ENCODE results near the gene TMED1. TPM values are rescaled to one million over a fixed set of nuclear protein-coding genes. Genes with fewer than 3 reads are reported as not detected.

Gene TMED1
- polyA plus RNA-seq, 1 donor from 2014 or later: 20.2 TPM

GRCh38 chr19:10815007-10815536 is 20.9 kb downstream of the TMED1 start:
- TF ChIP-seq POLR2AphosphoS5 (IDR thresholded peaks at IDR 0.05) (no peak), SMC3 (conservative IDR thresholded peaks at IDR 0.05; ENCODE audit: poor library complexity) (no peak), RAD21 (conservative IDR thresholded peaks at IDR 0.05) (no peak), EP300 (conservative IDR thresholded peaks at IDR 0.05; ENCODE audit: poor library complexity, severe bottlenecking) (no peak), REST (IDR thresholded peaks at IDR 0.05; ENCODE audit: borderline replicate concordance) (no peak), TAF1 (IDR thresholded peaks at IDR 0.05; ENCODE audit: low read depth) (no peak), EZH2 (IDR thresholded peaks at IDR 0.05; ENCODE audit: borderline replicate concordance, insufficient read depth, low read length, poor library complexity, severe bottlenecking) (no peak), MXI1 (conservative IDR thresholded peaks at IDR 0.05; ENCODE audit: poor library complexity, severe bottlenecking) (no peak), CTCF (IDR thresholded peaks at IDR 0.05; ENCODE audit: poor library complexity, severe bottlenecking) (no peak)
- no peak overlapping the region for H2AFZ ChIP-seq (ENCODE audit: low read depth, low read length)
- no peak overlapping the region for H3K4me2 ChIP-seq (ENCODE audit: low read length)
- no peaks in the 10 kb centered on the region for H3K27me3 ChIP-seq (ENCODE audit: insufficient read depth, low read depth, low read length)
- H4K20me1 ChIP-seq (ENCODE audit: insufficient read depth): no peaks in the 10 kb centered on the region
- no peak overlapping the region for H3K4me3 ChIP-seq (ENCODE audit: low read length)
- no peaks in the 10 kb centered on the region for H3K79me2 ChIP-seq (replicated peaks; ENCODE audit: insufficient read depth, low read length)
- H3K27ac ChIP-seq (ENCODE audit: low read length): no peak overlapping the region
- H3K9me3 ChIP-seq (ENCODE audit: low read length): no peaks in the 10 kb centered on the region
- H3K9me2 ChIP-seq (ENCODE audit: insufficient read depth, low read length): no peaks in the 10 kb centered on the region
- peaks cover 5% of the 10 kb centered on the region for H3K36me3 ChIP-seq (ENCODE audit: insufficient read depth, low read length)
- H3F3A ChIP-seq (ENCODE audit: insufficient read depth, low read length, poor library complexity, severe bottlenecking): no peaks in the 10 kb centered on the region
- H3K9ac ChIP-seq (ENCODE audit: low read length): no peak overlapping the region

- H2AFZ ChIP-seq (ENCODE audit: low read depth, low read length): no peak overlapping the region
- peaks cover 5% of the 10 kb centered on the region for H3K36me3 ChIP-seq (ENCODE audit: insufficient read depth, low read length)
- TF ChIP-seq EP300 (conservative IDR thresholded peaks at IDR 0.05; ENCODE audit: poor library complexity, severe bottlenecking) (no peak), CTCF (IDR thresholded peaks at IDR 0.05; ENCODE audit: poor library complexity, severe bottlenecking) (no peak), MXI1 (conservative IDR thresholded peaks at IDR 0.05; ENCODE audit: poor library complexity, severe bottlenecking) (no peak), POLR2AphosphoS5 (IDR thresholded peaks at IDR 0.05) (no peak), EZH2 (IDR thresholded peaks at IDR 0.05; ENCODE audit: borderline replicate concordance, insufficient read depth, low read length, poor library complexity, severe bottlenecking) (no peak), TAF1 (IDR thresholded peaks at IDR 0.05; ENCODE audit: low read depth) (no peak), SMC3 (conservative IDR thresholded peaks at IDR 0.05; ENCODE audit: poor library complexity) (no peak), REST (IDR thresholded peaks at IDR 0.05; ENCODE audit: borderline replicate concordance) (no peak), RAD21 (conservative IDR thresholded peaks at IDR 0.05) (no peak)
- no peak overlapping the region for H3K4me2 ChIP-seq (ENCODE audit: low read length)
- no peak overlapping the region for H3K27ac ChIP-seq (ENCODE audit: low read length)
- no peak overlapping the region for H3K9ac ChIP-seq (ENCODE audit: low read length)
- H3K9me2 ChIP-seq (ENCODE audit: insufficient read depth, low read length): no peaks in the 10 kb centered on the region
- no peaks in the 10 kb centered on the region for H4K20me1 ChIP-seq (ENCODE audit: insufficient read depth)
- no peaks in the 10 kb centered on the region for H3F3A ChIP-seq (ENCODE audit: insufficient read depth, low read length, poor library complexity, severe bottlenecking)
- H3K27me3 ChIP-seq (ENCODE audit: insufficient read depth, low read depth, low read length): no peaks in the 10 kb centered on the region
- no peaks in the 10 kb centered on the region for H3K9me3 ChIP-seq (ENCODE audit: low read length)
- no peaks in the 10 kb centered on the region for H3K79me2 ChIP-seq (replicated peaks; ENCODE audit: insufficient read depth, low read length)
- H3K4me3 ChIP-seq (ENCODE audit: low read length): no peak overlapping the region
Measured at GRCh38 chr19:10812902-10813404, 23.1 kb downstream of the TMED1 start.
